ENCODE data around the gene MKLN1. TPM values are rescaled to one million over a fixed set of nuclear protein-coding genes. Genes with fewer than 3 reads are reported as not detected.
"Not testable (repeated sequence)": the region's sequence is repeated elsewhere in the genome, so short reads cannot be mapped to it uniquely, and the experiment has no call there.

The MKLN1 gene
- total RNA-seq, 1 donor from 2014 or later = 46.1 TPM

DNA sequence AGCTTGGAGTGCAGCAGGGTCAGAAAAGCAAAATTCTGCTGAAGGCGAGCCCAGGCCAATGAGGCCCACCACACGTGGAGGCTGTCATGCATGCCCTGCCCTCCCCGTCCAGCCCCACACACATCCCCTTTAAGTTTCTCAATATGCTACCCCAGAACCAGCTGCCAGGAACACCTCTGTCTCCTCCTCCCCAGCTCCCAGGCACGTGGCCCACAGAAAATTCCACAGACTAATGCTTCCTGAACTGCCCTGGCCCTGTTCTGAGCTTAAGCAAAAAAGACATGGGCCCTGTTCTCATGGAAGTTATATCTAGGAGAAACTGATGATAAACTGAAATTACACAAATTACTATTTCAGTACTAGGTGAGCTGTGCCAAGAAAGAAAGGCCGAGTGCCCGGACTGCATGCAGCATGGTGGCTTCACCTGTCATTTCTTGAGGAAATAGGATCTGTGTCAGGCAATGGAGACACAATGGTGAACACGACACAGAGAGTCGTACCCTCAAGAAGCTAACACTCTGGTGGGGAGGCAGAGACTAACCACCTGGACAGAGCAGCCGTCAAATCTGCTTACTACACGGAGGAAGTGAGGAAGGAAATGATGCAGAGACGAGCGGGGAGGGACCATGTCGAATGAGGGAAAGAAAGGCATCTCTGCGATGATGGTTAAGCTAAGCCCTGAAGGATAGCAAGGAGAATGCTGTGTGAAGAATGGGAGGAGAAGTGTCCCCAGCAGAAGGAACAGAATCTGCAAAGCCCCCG, 184.3 kb downstream of the MKLN1 start:
- intact Hi-C loops (cut with micrococcal nuclease) = loop anchor here (5.0 kb wide), 1 partner anchor 550 kb away; no protein-coding TSS in a partner anchor

DNA sequence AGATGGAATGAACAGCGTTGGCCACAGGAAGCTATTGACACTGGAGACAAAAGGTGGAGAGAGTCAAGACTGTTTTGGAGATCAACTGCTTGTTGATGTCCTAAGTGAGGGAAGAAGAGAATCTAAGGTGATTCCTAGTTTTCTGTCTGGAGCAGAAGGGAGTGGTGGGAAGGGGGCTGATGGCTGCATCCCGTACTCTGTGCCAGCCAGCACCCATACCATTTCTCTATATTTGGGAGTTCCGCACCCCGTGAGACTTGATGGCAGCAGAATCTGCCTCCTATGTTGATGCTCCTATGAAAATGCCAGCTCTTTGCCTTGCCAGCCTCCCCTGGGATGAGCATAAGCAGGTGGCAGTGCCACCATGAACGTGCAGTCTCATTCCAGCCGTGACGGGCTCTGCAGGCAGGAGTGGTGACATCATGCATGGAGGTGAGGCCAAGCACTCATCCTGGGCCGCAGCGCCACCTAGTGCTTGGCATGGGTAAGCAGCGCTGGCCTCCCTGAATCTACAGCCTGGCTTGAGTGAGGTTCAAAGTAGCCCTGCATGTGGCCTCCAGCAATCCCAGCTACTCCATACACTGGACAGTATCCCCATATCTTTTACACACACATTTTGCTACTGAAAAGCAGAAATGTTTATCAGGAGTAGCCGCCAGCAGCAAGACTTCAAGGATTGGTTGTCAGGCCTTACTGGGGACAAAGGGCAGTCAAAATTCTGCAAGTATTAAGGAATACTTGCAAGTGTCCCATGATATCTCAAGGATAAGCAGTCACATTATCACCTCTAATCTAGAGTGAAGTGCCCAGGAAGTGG, 185.8 kb downstream of the MKLN1 start:
- intact Hi-C loops (cut with micrococcal nuclease) = loop anchor here (1.0 to 5.0 kb wide), 7 partner anchors 9 to 616 kb away; no protein-coding TSS in a partner anchor

DNA sequence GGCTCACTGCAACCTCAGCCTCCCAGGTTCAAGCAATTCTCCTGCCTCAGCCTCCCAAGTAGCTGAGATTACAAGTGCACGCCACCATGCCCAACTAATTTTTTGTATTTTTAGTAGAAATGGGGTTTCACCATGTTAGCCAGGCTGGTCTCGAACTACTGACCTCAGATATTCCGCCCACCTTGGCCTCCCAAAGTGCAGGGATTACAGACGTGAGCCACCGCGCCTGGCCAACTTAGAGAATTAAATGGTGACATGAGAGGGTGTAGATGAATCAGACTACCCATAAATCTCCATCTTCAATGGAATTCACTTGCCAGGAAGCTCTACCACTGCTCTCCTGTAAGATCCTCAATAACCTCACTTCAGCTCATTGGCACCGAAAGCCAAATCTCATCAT, 187.8 kb downstream of the MKLN1 start:
- intact Hi-C loops (cut with micrococcal nuclease) = not testable (repeated sequence)

- intact Hi-C loops (cut with micrococcal nuclease) = no loop called here
Observed at GRCh38 chr7:131517218-131517923, 189.7 kb downstream of the MKLN1 start.

DNA sequence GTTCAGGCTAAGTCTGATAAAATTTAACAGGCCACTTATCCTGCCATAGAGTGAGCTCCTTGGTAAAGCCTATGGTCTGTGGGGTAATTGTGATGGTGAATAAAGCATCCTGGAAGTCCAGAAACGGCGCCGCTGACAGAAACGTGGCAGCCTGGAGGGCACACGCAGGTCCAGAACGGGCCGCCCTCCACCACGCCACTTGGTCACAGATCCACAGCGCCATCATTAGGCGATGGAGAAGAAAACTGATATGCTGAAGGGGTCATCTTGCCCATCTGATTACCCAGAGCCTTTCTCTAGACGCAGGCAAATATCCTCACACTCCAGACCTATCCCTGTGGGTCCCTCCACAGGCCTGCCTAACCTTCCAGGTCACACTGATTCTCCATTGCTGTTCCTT, 190.9 kb downstream of the MKLN1 start:
- intact Hi-C loops (cut with micrococcal nuclease) = no loop called here

DNA sequence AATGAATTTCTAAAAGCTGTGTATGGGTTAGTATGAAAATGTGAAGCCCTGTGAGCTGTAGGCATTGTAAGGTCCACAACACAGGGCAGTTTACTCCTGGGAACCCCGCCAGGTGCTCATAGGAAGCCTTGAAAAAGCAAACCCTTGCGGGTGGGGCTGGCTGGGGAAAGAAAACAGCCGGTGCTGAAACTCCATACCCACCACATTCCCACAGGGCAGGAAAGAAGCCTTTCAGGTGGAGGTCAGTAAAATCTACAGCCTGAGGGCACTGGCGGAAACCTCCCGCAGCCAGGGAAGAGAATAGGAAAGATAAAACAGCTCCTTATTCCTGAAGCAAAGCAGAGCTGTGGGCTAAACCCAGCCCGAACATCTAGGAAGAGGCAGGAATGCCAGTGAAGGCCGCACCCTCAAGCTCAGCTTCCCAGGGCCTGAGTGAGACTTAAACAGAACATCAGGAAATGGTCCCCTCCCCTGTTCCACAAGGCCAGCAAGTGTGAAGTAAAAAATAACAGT, 194.0 kb downstream of the MKLN1 start:
- intact Hi-C loops (cut with micrococcal nuclease) = loop anchor here (1.0 to 5.0 kb wide), 3 partner anchors 8 to 334 kb away; partner anchors contain the start of gene PODXL

DNA sequence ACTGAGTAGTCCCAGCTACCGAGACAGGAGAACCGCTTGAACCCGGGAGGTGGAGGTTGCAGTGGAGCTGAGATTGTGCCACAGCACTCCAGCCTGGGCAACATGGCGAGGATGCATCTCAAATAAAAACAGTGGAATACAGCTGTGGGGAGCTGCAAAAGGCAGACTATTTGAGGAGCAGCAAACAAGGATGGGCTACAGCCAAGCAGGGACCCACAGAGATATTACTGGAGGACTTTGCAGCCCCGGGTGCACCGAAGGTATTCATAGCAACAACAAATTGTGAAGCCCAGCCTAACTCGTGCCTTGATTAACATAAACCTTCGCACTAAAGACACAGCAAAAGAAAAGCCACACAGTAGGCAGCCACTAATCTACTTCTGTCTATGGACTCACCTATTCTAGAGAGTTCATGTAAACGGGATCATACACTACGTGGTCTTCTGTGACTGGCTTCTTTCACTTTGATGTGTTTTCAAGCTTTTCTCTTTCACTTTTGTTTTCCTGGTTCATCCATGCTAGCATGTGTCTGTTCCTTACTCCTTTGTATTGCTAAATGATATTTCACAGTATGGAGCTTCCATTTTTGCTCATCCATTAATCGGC, 194.8 kb downstream of the MKLN1 start:
- intact Hi-C loops (cut with micrococcal nuclease) = loop anchor here (1.0 to 5.0 kb wide), 3 partner anchors 9 to 335 kb away; partner anchors contain the start of gene PODXL

DNA sequence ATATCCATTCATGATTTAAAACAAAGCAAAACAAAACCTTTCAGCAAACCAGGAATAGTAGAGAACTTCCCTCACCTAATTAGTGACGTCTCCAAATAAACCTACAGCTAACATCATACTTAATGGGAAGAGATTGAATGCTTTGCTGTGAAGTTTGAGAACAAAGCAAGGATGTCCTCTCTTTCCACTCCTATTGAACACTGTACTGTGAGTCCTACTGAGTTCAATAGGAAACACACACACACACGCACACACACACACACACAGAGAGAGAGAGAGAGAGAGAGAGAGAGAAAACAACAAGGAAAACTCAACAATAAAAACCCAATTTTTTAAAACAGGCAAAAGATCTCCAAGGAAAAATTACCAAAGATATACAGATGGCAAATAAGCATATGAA, 196.4 kb downstream of the MKLN1 start:
- intact Hi-C loops (cut with micrococcal nuclease) = loop anchor here (5.0 kb wide), 2 partner anchors 33 to 337 kb away; partner anchors contain the start of gene PODXL

DNA sequence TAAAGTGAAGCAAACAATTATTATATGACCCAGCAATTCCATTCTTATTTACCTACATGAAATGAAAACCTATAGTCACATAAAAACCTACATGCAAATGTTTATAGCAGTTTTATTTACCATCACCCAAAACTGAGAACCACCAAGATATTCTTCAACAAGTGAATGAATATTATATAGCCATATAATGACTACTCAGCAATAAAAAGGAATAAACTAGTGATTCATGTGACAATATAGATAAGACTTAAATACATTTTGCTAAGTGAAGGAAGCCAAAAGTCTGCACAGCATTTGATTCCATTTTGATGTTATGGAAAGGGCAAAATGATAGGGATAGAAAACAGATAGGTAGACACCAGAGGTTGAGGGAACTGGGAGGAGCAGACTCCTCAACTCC, 197.0 kb downstream of the MKLN1 start:
- intact Hi-C loops (cut with micrococcal nuclease) = loop anchor here (5.0 kb wide), 2 partner anchors 33 to 337 kb away; partner anchors contain the start of gene PODXL

GRCh38 chr7:131525820-131526219, 198.1 kb downstream of the MKLN1 start:
- intact Hi-C loops (cut with micrococcal nuclease) = no loop called here

GRCh38 chr7:131527456-131527855, 199.8 kb downstream of the MKLN1 start:
- intact Hi-C loops (cut with micrococcal nuclease) = no loop called here

DNA sequence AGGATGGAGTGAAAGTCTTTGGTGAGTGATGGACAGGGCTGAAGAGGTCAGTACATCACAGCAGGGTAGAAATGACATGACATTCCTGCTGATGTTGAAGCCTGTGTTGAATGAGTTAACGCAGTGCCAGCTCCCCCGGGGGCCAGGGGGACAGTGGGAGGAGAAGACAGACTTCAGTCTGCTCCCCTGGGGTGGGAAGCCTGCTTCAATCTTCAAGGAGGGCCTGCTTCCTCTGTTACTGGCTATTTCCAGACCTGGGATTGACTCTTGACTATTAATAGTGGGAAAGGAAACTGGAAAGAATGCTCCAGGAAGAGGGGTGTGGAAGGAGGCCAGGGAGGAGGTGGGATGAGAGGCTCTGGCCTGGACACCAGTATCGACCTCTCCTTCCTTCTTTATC, 201.5 kb downstream of the MKLN1 start:
- intact Hi-C loops (cut with micrococcal nuclease) = no loop called here

DNA sequence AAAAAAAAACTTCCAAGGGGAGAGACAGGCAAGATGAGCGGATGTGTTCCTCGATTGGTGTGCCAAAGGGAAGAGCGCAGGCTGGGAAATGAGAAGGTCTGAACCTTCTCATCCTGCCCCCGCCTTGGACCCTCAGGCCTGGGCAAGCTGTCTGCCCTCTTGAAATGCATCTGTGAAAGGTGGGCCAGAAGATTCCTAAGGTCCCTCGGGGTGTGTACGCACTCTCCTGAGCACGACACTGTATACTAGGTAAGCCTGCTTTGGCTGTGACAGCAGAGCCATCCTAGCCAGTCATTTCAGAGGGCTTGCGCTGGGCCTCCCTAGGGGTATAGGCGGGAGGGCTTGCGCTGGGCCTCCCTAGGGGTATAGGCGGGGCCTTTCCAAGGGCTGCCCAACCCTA, 201.9 kb downstream of the MKLN1 start:
- intact Hi-C loops (cut with micrococcal nuclease) = no loop called here

DNA sequence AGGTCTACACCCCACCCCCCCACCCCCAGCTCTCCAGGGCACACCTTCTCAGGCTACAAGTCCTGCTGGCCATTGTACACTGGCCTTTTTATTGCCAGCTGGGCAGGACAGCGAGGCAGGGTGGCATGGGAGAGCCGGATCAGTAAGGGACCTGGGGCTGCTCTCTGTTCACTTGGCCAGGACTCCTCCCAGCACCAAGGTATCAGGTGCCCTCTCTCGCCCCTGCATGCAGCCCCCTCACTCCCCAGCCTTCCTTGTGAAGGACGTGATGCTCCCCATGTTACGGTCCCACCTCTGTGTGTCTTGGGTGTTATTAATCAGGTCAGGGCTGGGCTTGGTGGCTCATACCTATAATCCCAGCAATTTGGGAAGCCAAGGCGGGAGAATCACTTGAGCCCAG, 202.5 kb downstream of the MKLN1 start:
- intact Hi-C loops (cut with micrococcal nuclease) = no loop called here

GRCh38 chr7:131532570-131533091, 205.0 kb downstream of the MKLN1 start:
- intact Hi-C loops (cut with micrococcal nuclease) = no loop called here

GRCh38 chr7:131533151-131533559, 205.5 kb downstream of the MKLN1 start:
- intact Hi-C loops (cut with micrococcal nuclease) = no loop called here

GRCh38 chr7:131533566-131534561, 206.2 kb downstream of the MKLN1 start:
- intact Hi-C loops (cut with micrococcal nuclease) = no loop called here

GRCh38 chr7:131536361-131536849, 208.7 kb downstream of the MKLN1 start:
- intact Hi-C loops (cut with micrococcal nuclease) = no loop called here

DNA sequence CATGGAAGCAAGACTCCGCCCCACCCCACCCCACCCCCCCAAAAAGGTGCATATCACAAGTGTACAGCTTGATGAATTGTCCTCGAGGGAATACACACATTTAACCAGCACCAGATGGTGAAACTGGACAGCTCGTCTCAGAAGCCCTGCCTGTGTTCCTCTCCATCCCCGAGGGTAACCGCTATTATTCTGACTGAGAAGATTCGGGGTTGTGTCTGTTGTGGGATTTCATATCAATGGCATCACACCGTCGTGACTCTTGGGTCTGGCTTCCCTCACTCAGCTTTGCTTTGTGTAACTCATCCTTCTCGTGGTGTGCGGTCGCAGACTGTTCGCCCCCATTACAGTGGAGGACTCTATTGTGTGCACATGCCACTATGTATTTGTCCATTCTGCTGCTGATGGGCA, 209.9 kb downstream of the MKLN1 start:
- intact Hi-C loops (cut with micrococcal nuclease) = no loop called here
